ENCODE results near the gene COLGALT1.

GRCh38 chr19:17584132-17584531 lies 28.7 kb downstream of the COLGALT1 start:
- TF ChIP-seq CTCF (IDR thresholded peaks at IDR 0.05; ENCODE audit: low read depth, low read length, missing input control) (no peak), REST (IDR thresholded peaks at IDR 0.05) (no peak)
